Hepatic stellate cell (primary cell): ENCODE data around the gene EDN2.

Source experiments
- DNase-seq: peaks from one replicate; pipeline ENCODE4 v3.0.0; 2011; ENCODE audit warnings: low spot score

Gene EDN2

DNA sequence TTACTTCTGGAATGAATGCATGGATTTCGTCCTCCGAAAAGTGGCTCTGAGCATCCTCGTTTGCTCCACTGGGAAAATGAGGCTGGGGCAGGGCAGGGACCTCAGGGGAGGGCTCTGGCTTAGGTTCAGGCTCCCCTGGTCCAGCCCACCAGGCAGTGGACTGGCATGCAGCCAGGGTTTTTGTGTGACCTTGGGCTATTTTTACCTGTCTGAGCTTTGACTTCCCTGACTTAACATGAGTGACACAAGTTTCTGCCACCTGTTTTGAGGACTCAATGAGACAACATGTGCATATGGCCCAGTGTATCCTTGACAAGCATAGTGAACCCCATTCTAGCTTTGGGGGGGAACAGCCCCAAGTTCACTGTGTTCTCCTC is 32.6 kb upstream of the EDN2 start:
- DNase-seq = no peak

DNA sequence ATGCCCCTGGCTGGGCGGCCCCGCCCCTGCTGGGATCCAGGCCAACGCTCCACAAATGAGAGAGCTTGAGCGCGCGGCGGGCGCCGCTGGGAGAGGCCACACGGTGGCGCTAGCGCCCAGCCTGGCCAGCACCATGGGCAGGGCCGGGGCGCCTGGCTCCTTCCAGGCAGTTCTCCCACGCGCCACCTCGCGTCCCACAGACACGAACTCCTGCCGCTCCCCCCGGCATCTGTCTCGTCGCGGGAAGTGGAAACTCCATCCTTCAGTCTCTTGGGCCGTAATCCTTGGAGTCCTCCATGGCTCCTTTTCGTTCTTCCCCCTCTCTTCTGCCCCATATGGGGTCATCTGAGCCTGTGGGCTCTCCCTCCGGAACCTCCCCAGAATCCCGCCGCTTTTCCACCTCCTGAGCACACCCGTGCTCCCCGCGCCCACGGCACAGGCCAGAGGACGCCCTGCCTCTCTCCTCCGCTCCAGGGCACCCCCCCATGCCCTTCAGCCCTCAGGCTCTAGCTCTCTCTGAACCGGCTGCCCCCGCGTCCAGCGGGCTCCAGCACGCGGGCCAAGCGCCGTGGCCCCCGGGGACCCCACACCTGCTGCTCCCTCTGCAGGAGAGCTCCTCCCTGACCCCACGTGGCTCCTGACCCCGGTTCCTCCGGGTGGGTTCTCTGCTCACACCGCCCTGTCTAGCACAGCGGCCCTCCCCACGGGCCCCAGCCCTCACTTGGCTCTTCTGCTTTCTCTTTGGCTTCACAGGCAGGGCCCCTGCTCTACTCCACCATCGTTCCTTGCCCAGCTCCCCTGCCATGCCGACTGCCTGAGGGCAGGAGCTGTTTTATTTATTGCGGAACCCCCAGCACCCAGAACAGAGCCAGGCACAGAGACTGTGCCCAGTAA is 31.9 kb upstream of the EDN2 start:
- DNase-seq = peak; percentile 96

DNA sequence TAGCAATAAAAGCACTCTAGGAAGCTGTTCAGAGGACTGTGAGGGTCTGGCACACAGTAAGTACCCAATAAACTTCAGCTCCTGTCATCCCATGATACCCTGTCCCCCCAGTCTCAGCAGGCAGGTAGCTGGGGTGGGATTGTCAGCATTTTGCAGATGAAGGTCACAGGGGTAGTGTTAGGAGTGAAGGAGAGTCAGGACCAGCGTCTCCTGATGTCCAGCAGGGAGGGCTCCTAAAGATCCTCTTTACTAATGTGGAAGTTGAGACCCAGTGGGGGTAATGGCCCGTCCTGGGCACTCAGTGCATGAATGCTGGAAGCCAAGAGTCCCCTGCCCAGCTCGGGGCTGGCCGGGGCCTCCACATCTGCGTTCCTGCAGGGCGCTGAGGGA is 31.3 kb upstream of the EDN2 start:
- no peak for DNase-seq

DNA sequence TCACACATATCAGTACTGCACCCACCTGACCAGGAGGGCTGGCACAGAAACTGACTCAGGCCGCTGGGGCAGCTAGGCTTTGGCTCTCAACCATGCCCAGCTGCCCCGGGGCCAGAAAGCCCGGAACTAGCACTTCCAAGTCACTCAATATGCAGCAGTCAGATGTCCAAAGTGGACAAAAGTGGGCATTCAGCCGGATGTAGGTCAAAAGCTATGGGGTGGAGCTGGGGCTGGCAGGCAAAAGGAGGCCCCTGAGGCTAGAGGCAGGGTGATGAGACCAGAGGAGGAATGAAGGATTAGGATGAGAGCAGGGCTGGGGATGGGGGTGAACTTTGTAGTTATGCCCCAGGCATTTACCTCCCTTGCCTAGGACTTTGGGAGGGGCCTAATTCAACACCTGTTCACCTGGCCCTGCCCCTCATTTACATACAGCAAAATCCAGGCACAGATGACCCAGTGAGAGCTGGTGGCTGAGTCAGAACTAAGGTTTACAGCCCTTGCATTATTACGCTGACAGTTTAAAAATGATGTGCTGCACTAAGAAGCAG is 30.7 kb upstream of the EDN2 start:
- no peak for DNase-seq

DNA sequence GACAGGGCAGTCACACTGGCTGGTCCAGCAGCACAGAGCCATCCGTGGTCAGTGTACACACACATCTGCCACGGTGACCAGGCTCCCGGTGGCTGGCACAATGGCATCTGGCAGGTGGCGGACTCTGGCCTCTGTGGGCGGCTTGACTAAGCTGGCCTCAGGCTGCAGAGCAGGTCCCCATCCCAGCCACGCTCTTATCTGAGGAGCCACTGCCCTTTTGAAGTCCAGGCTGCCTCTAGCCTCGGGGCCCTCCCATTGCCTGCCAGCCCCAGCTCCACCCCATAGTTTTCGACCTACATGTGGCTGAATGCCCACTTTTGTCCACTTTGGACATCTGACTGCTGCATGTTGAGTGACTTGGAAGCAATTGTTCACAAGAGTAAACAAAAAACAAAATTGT is 29.9 kb upstream of the EDN2 start:
- DNase-seq = no peak

DNA sequence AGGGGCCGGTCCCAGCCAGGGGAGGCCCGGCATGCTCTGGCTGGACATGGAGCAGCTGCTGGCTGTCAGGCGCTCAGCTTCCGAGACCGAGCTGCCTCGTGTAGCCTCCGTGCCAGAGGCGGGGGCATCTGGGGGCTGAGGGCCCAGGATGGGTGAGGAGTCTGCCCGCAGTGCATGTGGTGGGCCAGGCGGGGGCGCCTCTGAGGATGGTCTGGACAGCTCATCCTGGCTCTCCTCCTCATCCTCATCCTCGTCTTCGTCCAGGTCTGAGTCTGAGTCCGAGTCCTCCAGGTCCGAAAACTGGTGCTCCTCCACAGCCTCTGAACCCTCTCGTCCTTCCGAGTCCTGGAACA is 28.9 kb upstream of the EDN2 start:
- no peak for DNase-seq

DNA sequence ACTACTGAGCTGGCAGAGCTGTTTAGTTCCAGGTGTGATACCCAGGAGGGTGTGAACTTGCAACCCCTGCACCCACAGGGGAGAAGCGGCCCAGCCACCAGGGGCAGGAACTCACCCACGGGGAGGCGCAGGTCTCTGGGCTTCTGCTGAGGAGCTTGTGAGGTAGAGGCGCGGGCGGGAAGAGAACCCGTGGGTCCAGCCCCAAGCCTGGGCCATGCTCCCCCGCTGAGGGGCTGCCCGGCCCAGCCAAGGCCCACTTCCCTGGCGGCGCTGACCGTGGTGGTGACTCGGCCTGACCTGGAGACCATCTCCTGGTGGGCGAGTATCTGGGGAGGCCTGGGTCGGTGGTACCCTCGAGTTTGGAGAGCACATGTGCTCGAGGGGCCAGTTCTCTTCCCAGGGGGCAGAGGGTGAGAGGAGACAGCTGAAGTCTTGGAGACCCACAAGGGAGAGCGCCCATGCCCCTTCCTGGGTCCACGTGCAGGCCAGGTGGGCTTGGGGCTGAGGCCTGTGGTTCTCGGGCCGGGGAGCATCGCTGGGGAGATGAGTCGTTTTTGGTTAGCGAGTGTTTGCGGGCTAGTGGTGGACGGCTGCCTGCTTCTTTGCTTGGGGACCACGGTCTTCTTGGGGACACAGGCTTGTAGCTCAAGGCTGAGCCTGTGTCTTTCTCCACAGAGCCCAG is 28.4 kb upstream of the EDN2 start:
- DNase-seq = no peak

DNA sequence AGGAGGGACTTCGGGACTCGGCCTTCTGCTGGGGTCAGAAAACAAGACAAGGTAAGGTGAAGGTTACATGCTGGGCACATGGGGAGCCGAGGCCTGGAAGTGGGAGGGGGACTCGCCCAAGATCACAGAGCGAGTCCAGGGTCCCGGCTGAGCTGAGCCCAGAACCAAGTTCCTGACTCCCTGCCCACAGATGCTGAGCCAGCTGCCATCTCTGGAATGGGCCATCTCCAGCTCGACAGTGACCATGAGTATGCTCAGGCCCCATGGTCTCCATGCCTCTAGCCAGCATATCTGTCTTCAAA is 26.7 kb upstream of the EDN2 start:
- DNase-seq = no peak

DNA sequence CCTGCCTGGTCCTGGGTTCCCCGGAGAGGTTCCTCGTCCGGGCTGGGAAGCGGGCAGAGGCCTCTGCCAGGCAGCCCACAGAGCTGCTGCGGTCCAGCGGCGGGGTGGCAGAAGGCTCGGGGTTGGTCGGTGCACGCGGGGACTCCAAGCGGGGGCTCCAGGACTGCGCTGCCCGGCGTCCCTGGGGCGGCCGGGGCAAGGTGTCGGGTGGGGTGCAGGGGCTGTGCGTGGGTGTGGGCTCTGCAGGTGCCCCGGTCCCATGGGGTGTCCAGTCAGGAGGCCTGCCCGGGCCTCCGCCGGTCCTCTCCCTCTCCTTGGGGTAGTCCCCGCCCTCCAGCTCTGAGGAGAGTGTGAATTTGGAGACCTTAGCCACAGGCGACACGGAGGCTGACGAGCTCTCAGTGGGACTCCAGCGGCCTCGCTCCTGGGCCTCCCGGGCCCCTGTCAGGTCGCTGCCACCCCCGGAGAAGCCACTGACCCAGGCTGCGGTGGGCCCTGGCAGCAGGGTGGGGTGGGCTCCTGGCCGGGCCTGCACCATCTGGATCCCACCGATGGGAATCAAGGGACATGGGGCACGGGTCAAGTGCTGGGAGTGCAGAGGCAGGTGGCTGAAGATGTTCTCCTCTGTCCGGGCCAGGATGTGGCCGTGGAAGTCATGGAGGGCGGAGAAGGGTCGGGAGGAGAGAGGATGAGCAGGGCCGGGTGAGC is 26.2 kb upstream of the EDN2 start:
- no peak for DNase-seq

DNA sequence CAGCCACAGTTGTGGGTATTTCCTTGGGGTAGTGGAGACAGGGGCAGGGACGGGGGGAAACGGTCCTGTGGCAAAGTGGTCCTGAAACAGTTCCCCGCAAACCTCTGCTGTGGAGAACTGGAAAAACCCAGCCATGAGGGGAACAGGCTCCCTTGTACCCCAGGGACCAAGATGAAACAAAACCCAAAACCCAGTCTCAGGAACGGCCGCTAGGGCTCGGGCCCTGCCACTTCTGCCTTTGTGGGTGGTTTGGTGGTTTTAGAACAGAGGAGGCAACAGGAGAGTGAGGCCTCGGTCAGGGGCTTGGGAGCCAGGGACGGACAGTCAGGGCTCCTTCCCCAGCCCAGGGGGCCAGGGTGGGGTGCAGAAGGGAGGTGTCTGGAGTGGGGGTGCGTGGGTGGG is 24.8 kb upstream of the EDN2 start:
- no peak for DNase-seq

DNA sequence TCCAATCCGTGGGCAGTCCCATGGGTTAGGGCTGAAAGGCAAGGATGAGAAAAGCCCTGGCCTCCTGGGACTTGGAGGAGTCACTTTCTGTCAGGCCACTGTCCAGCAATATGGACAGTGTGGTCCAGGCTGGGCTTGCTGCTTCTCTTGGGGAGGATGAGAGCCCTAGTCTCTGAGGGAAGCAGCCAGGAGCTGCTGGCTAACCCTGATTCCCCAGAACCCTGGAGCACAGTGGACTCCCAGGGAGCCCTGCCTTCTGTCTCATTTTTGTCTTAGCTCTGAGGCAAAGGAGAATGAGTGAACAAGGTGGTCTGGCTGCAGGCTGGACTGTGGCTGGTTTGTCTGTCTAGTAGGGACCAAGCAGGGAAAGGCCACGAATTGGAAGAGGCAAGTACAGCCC is 23.8 kb upstream of the EDN2 start:
- no peak for DNase-seq

DNA sequence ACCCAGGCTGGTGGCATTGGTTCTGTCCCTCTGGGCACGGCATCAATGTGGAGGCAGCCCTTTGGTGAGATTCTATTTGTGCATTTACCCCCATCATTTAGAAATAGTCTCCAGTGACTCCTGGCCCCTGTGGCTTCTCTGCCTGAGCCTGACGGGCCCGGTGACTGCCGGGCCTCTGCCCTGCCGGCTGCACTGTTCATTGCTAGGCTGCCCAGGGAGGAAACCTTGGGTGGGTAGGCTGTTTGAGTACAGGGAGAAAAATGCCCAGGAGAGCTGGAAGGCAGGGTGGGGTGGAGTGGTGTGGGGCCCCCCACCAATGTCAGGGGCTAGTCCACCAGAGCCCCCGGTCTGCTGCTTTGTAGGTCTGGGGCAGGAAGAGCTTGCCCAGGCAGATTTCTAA is 23.4 kb upstream of the EDN2 start:
- no peak for DNase-seq

DNA sequence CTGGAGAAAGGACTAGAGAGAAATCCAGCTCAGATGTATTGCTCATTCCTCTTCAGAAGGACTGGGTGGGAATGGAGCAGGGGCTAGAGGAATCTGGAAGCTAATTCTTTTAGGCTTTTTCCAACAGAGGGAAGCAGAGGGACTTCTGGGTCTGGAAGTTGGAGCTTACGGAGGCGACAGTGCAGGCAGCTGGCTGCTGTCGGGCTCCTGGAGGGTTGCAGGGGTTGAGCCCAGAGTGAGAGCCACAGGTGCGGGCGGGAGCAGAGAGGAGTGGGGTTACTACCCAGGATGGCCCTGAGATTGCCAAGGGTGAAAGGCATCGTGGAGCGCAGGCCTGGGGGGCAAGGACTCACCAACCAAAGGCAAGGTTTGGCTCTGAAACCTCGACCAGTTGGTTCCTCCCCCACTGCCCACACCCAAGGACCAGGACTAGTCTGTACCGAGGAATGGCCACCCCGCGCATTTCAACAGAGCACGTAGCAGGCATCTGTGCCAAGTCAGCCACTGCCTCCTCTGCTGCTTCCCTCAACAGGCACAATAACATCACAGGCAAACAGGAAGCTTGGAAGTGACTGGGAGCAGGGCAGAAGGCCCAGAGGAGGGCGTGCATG is 22.7 kb upstream of the EDN2 start:
- no peak for DNase-seq

DNA sequence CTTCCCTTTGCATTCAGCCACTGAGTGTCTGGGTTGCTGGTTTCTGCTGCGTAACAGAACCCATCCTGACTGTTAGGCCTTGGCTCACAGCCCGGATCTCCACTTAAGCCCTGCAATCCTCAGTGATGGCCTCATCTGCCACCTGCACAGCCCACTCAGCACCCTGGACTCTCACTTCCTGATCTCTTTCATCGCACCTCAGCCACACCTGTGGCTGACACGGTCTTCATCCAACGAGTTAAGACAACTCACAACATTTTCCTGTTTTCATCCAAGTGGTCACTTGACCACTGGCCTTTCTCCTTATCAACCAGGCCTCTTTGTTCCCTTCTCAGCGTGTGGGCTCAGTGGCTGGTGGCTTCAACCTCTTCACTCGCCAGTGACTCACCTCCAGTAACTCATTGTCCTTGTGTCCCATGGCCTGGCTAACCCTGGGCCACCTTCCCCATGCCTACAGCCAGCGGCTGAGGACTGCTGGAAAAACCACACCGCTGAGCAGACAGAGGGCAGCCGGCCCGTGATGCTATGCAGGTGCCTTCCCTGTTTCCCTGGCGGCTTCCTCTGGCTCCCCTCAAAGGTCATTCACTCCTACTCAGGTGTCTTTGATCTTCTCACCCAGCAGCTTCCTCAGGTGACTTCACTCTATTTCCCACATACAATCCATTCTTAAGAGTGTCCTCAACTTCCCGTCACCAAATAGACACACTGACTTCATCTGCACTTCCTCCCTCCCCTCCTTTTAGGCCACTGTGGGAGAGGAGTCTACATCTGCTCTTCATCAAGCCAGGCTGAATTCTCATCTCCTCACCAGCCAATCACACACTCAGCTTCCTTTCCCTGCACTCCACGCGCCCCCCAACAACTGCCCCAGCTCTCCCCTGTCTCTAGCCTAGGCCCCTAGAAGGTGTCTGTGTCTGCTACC is 19.9 kb upstream of the EDN2 start:
- no peak for DNase-seq

DNA sequence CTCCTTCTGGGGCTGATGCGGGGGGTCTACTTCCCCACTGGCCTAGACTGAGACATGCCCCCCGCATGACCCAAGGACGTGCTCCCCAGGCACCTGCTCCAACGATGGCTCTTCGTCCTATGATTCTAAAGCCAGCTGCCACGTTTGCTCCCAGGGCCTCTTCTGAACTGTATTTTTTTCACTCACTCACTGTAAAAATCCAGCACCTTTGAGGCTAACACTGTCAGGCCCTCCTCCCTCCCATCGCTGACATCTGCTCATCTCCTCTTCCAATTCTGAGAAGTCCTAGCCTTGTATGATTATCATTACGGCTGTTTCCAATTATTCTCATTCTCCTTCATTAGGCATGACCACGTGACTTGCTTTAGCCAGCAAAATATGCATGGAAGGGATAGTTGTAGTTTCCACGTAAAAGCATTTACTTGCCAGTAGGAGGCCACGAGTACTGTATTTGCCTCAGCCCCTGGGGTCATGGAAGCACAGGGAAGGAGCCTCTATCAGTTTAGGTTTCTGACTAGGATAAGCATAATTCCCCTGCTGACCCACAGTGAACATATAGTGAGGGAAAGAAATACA is 19.1 kb upstream of the EDN2 start:
- DNase-seq = no peak

DNA sequence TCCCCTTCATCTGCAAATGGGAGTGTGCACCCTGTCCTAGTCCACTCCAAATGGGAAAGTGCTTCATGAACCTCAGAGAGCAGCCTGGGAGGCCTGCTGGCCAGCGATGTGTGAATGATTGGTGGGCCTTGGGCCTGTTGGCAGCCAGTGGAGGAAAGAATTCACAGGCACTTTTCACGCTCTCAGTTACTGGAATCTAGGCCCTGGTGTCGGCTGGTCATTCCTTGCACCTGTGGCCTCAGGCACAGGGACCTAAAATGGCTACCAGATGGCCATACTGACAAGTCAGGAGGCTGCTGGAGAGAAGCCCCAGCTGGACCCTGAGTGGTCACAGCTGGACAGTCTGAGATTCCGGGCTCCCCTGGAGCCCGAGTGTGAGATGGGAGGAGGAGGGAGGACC is 18.4 kb upstream of the EDN2 start:
- no peak for DNase-seq

DNA sequence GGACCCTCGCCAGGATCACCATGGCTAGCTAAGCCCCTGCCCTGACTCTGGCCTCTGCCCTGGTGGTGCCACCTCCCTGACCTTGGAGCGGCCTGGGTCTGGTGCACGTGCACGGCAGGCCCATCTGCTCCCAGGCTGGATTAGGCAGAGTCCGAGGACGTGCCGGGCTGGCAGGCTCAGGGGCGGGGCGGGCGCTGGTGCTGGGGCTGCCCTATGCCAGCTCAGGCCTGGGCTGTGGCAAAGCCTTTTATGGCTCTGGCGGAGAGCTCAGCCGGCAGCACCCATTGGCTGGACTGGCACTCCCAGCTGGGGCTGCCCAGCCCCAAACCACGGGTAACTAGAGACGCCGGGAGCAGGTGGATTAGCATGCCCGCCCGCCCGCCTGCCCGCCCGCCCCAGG is 17.1 kb upstream of the EDN2 start:
- DNase-seq = no peak

DNA sequence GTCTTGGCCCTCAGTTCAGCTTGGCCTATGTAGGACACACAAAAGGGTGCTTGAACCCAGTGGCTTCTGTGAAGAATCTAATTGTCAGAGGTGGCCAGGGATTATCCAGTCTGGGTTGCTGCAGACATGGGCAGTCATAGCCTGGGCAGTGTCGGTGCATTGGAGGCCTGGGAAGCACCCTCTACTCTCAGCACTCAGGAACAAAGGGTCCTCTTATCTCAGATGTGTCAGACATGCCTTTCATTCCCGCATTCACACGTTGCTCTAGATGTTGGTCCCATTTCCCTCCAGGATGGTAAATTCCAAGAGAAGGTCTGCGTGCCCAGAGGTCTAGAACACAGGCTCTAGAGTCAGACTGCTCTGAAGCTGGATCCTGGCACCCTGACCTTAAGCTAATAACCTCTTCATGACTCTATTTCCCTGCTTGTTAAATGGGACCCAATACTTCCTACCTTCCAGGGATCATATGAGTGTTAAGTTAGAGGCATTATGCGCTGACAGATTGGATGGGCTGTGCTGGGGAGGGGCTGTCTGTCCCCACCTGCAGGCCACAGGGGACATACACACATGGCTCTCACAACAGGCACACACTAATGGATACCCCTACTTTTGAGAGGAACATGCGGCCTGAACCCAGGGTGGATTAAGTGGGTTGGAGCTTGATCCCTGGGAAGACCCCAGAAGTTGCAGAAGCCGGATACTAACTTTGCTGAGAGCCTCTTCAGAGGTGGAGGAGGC is 16.5 kb upstream of the EDN2 start:
- no peak for DNase-seq

DNA sequence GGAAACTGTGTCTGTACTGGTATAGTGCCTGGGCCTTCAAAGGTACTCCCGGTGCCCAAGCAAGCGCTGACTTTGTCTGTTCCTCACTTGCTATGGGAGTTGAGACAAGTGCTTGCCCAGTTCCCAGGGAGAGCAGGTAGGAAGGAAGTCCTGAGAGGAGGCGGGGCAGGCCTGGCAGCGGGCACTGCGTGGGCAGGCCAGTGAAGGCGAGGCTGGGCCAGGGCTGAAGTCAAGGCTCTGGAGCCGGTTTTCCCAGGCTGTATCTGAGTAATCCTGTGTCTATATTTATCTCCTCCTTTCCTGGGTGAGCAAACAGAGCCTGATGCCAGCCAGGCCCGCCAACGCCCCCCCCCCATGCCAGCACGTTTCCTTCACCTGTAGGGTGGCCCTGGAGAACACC is 15.9 kb upstream of the EDN2 start:
- peak; percentile 68 for DNase-seq

DNA sequence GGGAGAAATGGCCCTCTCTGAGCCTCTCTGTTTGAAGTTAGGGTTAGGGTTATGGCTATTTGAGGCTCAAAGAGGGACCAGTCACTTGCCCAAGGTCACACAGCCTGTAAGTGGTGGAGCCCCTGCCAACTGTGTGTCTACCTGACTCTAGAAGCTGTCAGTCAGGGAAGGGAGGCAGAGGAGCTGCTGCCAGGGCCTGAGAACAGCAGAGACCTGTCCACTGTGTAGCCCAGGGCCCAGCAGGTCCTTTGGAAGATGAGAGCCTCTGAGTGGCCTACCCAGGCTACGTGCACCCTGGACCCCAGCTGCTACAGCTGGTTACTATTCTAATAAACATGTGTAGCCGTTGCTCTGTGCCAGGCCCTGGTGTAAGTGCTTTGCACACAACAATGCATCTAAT is 15.1 kb upstream of the EDN2 start:
- no peak for DNase-seq

DNA sequence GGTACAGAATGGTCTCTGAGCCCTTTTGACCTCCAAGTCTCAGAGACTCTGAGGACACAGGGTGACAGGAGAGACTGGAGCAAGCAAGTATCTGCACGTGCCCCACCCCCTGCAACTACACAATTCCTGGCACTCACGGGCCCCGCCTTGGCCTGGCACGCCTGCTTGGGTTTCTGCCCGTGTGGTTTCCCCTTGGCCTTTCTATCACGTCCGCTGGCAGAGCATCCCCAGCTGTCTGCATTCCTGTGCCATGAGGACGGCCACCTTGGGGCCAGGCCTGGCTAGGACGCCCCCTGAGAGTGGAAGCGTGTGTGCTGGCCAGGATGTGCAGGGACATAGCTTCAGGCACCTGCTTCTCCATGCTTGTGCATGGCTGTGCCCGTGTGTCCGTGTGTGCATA is 14.3 kb upstream of the EDN2 start:
- DNase-seq = no peak
